WTC11 (cell line): ENCODE data around the gene PGA5. TPM values are rescaled to one million over a fixed set of nuclear protein-coding genes. Genes with fewer than 3 reads are reported as not detected.
A peak's percentile ranks its signal among the peaks of the same experiment; 100 is the strongest.

Experiments used
- ATAC-seq: fragments of 200-7000 bp; cut with Tn5 transposase; 2 replicates; pipeline ENCODE4 v1.10.0; 2021; ENCODE audit warnings: mild to moderate bottlenecking, moderate library complexity
- CTCF ChIA-PET: fragments of 300-600 bp; sonication (Branson Sonifier 250); formaldehyde crosslinking; loops from one replicate; lab custom pipeline; 2021; ENCODE audit warnings: antibody characterized with exemption; lab: Charles Lee
- POLR2A ChIA-PET: fragments of 350-600 bp; sonication (Branson Sonifier 250); formaldehyde crosslinking; loops from one replicate; lab custom pipeline; 2021; ENCODE audit warnings: antibody characterized with exemption; lab: Charles Lee
- DNase-seq: peaks from one replicate; pipeline ENCODE4 v3.0.0; 2021; ENCODE audit warnings: low spot score
- H3K27ac Mint-ChIP-seq: 2 replicates; pipeline ENCODE4 v1.8.0; 2021; ENCODE audit warnings: mixed read lengths
- H3K27me3 Mint-ChIP-seq: 2 replicates; pipeline ENCODE4 v1.8.0; 2021; ENCODE audit warnings: low read depth, mild to moderate bottlenecking, moderate library complexity, mixed read lengths
- H3K36me3 Mint-ChIP-seq: 2 replicates; pipeline ENCODE4 v1.8.0; 2021; ENCODE audit warnings: mixed read lengths
- H3K4me1 Mint-ChIP-seq: 2 replicates; pipeline ENCODE4 v1.8.0; 2022; ENCODE audit warnings: mixed read lengths
- H3K4me3 Mint-ChIP-seq: 2 replicates; pipeline ENCODE4 v1.8.0; 2021; ENCODE audit warnings: mild to moderate bottlenecking, moderate library complexity, mixed read lengths
- H3K9me3 Mint-ChIP-seq: 2 replicates; pipeline ENCODE4 v1.8.0; 2021; ENCODE audit warnings: mixed read lengths
- GABPB1 ChIP-seq: sonication (generic); formaldehyde crosslinking; IDR thresholded peaks from 2 replicates; pipeline ENCODE4 v1.8.1; 2023; ENCODE audit warnings: mild to moderate bottlenecking, missing genetic modification reagents
- PRDM15 ChIP-seq: sonication (generic); formaldehyde crosslinking; IDR thresholded peaks from 2 replicates; pipeline ENCODE4 v1.8.0; 2022; ENCODE audit warnings: missing genetic modification reagents
- ZNF396 ChIP-seq: fragments of 250-450 bp; sonication (Bioruptor Pico); IDR thresholded peaks from 2 replicates; pipeline ENCODE4 v1.8.0; 2021; ENCODE audit warnings: mild to moderate bottlenecking, moderate library complexity, borderline replicate concordance
- total RNA-seq: library from RNA; stranded (reverse); gene quantifications from 3 replicates; pipeline ENCODE4 v1.2.3, GENCODE V29; 2021

PGA5 gene
- total RNA-seq, 1 experiment from 2014 or later, result 0.35 TPM

- CTCF ChIA-PET, result no interaction called here
- H3K27ac Mint-ChIP-seq, result peak overlapping the region; percentile 9
- peaks cover 2% of the 10 kb centered on the region for H3K27me3 Mint-ChIP-seq
- H3K36me3 Mint-ChIP-seq, result peaks cover 50% of the 10 kb centered on the region
- TF ChIP-seq ZNF396 (CRISPR knock-in tag) (no peak), GABPB1 (CRISPR knock-in tag) (peak; percentile 44; the same call in 1 of the 2 replicates), PRDM15 (CRISPR knock-in tag) (0 out of 2 replicates have a peak, but pooled peaks have one; percentile 22)
- no peak for DNase-seq
- ATAC-seq, result no peak
- POLR2A ChIA-PET, result no interaction called here
- no peaks in the 10 kb centered on the region for H3K9me3 Mint-ChIP-seq
- peaks cover 20% of the 10 kb centered on the region for H3K4me1 Mint-ChIP-seq
- H3K4me3 Mint-ChIP-seq, result no peak overlapping the region
These were observed 57.8 kb downstream of the PGA5 start for GRCh38 chr11:61298663-61299244.

Other genes starting within 250 kb of the PGA5 start
- 0.30 to 0.37 TPM (median 0.32 TPM) in 3 replicates for gene CD5, start 138.7 kb upstream of the PGA5 start, total RNA-seq
- gene VPS37C, start 79.7 kb upstream of the PGA5 start, total RNA-seq, result 22.2 to 23.9 TPM (median 23.4 TPM) in 3 replicates
- 0.20 to 0.37 TPM in 2 of 3 replicates, not detected in the other for gene PGA3, start 37.7 kb upstream of the PGA5 start, total RNA-seq
- 0.32 to 1.3 TPM in 2 of 3 replicates, not detected in the other for gene PGA4, start 18.8 kb upstream of the PGA5 start, total RNA-seq
- 13.8 to 21.9 TPM (median 17.4 TPM) in 3 replicates for gene VWCE, start 54.1 kb downstream of the PGA5 start, total RNA-seq
- gene DDB1, start 91.9 kb downstream of the PGA5 start, total RNA-seq, result 270 to 316 TPM (median 295 TPM) in 3 replicates
- gene TKFC, start 92.1 kb downstream of the PGA5 start, total RNA-seq, result 86.8 to 96.5 TPM (median 87.8 TPM) in 3 replicates
- 34.3 to 38.8 TPM (median 35.0 TPM) in 3 replicates for gene CYB561A3, start 120.7 kb downstream of the PGA5 start, total RNA-seq
- 34.0 to 39.0 TPM (median 38.8 TPM) in 3 replicates for gene TMEM138, start 121.2 kb downstream of the PGA5 start, total RNA-seq
- gene TMEM216, start 151.4 kb downstream of the PGA5 start, total RNA-seq, result 16.4 to 20.8 TPM (median 17.9 TPM) in 3 replicates
- 86.0 to 90.7 TPM (median 88.3 TPM) in 3 replicates for gene CPSF7, start 188.8 kb downstream of the PGA5 start, total RNA-seq
- 36.2 to 36.8 TPM (median 36.5 TPM) in 3 replicates for gene SDHAF2, start 188.9 kb downstream of the PGA5 start, total RNA-seq